DMS 273 (cell line): Measurements from ENCODE around the gene HCAR3.
"Not testable (repeated sequence)": the region's sequence is repeated elsewhere in the genome, so short reads cannot be mapped to it uniquely, and the experiment has no call there.

ENCODE experiments used
- DNase-seq: peaks from one replicate; lab custom pipeline; 2025; ENCODE audit not compliant: unreplicated experiment; lab: John Stamatoyannopoulos, UW

The HCAR3 gene

DNA sequence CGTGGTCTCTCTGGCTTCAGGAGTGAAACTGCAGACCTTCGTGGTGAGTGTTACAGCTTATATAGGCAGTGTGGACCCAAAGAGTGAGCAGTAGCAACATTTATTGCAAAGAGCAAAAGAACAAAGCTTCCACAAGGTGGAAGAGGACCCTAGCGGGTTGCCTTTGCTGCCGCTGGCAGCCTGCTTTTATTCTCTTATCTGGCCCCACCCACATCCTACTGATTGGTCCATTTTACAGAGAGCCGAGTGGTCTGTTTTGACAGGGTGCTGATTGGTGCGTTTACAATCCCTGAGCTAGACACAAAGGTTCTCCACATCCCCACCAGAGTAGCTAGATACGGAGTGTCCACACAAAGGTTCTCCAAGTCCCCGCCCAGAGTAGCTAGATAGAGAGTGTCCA is 40.6 kb downstream of the HCAR3 start:
- DNase-seq, result not testable (repeated sequence)

DNA sequence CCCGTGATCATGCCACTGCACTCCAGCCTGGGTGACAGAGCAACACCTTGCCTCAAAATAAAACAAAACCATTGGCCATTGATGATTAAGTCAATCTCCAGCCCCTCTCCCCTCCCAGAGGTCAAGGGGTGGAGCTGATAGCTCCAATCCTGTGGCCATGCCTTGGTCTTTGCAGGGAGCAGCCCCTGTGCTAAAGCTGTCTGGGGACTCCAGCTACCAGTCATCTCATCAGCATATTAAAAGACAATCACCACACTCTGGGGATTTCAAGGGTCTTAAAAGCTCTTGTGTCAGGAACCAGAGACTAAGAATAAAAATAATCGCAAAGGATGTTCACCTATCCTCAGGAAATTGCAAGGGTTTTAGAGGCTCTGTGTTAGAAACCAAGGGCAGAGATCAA is 44.1 kb downstream of the HCAR3 start:
- DNase-seq, result no peak

DNA sequence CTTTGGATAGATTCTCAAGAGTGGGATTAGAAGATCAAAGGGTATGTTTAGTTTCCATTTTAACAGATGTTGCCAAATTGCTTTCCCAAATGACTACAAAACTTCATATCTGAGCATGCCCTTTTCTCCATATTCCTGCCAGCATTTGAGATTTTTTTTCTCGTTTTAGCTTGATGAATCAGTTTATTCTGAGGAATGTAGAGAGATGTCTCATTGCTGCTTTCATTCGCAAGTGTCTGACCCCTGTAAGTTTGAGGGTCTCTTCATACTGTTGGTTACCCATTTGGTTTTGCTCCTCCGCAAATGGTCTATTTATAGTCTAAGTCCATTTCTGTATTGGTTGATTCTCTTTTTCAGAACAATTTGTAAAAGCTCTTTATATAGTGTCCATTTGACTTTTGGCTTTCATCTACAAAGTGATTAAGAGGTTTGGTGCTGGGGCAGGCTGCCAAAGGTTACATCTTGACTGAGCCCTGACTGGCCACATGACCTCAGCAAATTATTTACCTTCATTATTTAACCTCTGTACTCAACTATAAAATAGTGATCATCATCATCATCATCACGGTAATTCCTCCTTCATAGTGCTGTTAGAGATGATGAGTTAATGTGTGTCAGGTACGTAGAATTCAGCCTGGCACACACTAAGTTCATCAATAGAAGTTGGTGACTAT is 47.1 kb downstream of the HCAR3 start:
- DNase-seq, result no peak

- no peak for DNase-seq
These were observed 48.3 kb downstream of the HCAR3 start for GRCh38 chr12:122668268-122668667.

DNA sequence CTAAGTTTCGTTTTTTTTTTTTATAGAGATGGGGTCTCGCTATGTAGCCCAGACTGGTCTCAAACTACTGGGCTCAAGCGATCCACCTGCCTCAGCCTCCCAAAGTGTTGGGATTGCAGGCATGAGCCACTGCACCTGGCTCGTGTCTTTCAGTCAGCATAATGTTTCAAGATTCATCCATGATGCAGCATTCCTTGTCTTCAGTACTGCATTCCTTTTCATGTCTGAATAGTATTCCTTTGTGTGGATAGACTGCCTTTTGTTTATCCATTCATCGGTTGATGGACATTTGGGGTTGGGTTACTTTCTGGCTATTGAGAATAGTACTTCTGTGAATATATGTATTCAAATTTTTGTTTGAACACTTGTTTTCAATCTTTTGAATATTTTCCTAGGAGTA is 50.9 kb downstream of the HCAR3 start:
- DNase-seq, result no peak

- DNase-seq, result no peak
These were observed 51.3 kb downstream of the HCAR3 start for GRCh38 chr12:122665349-122665748.
